Measurements from ENCODE around the gene HES4.
"Not testable (repeated sequence)": the region's sequence is repeated elsewhere in the genome, so short reads cannot be mapped to it uniquely, and the experiment has no call there.

HES4 gene

DNA sequence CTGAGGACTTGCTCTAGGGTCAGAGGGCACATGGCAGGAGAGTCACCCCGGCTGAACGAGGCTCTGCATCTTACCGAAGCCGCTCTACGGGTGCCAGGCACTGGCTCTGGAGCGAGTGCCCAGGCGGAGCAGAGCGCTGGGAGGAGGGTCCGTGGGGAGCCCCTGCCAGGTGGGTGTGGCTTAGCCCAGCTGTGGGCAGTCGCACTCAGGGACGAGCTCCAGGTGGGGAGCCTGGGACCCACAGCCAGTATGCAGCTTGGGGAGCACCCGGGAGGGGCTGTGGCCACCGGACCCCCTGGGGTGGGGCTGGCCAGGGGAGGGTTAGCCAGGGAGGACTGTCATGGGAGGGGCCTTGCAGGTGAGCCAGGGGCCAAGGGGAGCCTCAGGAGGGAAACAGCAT lies 23.8 kb upstream of the HES4 start:
- Histone ChIP-seq H3K4me1 (ENCODE audit: control insufficient read depth, insufficient read depth, low read length, poor library complexity, severe bottlenecking) (peaks cover 48% of the 10 kb centered on the region), H3K27ac (ENCODE audit: low read depth, low read length, severe bottlenecking) (no peak overlapping the region), H3K4me3 (ENCODE audit: extremely low read depth, insufficient read depth, low read length, poor library complexity, severe bottlenecking) (no peak overlapping the region), H3K9me3 (ENCODE audit: control insufficient read depth, low read length) (no peaks in the 10 kb centered on the region), H3K36me3 (ENCODE audit: control insufficient read depth, insufficient read depth, low read length) (peaks cover 26% of the 10 kb centered on the region)
- 90 to 93% methylated on average over 11 to 12 of the region's 13 CpGs for WGBS, 2 experiments (ENCODE audit: insufficient coverage in 2 of 2)

DNA sequence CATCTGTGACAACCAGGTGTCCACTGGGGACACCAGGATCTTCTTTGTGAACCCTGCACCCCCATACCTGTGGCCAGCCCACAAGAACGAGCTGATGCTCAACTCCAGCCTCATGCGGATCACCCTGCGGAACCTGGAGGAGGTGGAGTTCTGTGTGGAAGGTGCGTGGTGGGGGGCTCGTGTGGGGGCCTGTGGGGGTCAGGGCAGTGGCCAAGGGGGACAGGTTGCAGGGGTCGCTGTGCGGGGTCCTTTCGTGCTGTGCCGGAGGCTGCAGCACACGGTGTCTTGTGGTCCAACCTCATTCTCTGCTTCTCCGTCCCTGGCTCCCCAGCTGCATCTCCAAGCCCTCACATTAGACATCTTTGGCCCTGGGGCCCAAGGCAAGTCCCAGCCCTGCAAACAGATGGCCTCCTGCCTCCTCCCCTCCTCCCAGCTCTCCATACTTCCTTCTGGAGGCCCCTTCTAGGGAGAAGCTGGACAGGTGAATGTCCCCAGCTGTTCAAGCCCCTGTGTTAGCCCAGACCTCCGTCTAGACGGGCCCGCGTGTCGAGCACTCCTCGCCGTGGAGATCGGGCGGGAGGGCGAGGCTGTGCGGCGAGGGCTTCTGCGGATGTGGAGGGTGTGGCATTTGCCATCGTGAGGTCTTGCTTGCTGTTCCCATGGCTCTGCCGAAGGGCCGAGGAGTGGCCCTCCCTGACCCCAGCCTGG lies 22.6 kb upstream of the HES4 start:
- Histone ChIP-seq H3K36me3 (ENCODE audit: control insufficient read depth, insufficient read depth, low read length) (peaks cover 22% of the 10 kb centered on the region), H3K27ac (ENCODE audit: low read depth, low read length, severe bottlenecking) (no peak overlapping the region), H3K9me3 (ENCODE audit: control insufficient read depth, low read length) (no peaks in the 10 kb centered on the region), H3K4me3 (ENCODE audit: extremely low read depth, insufficient read depth, low read length, poor library complexity, severe bottlenecking) (no peak overlapping the region), H3K4me1 (ENCODE audit: control insufficient read depth, insufficient read depth, low read length, poor library complexity, severe bottlenecking) (peaks cover 48% of the 10 kb centered on the region)
- WGBS, 2 experiments (ENCODE audit: insufficient coverage in 2 of 2), result 89 to 93% methylated on average over 19 to 22 of the region's 27 CpGs

DNA sequence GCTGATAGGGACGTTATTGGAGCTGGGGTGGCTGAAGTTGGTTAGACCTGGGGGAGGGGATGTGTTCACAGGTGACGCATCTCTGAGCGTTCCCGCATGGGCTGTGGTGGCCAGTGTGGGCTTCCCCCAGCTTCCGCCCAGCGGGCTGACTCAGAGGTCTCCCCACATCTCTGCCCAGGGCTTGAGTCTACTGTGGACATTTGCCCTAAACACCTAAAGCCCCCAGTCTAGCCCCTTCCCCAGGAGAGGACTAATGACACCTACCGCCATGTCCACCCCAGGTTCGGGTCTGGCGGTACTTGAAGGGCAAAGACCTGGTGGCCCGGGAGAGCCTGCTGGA lies 22.0 kb upstream of the HES4 start:
- H3K36me3 ChIP-seq (ENCODE audit: control insufficient read depth, insufficient read depth, low read length), result peaks cover 17% of the 10 kb centered on the region
- peak overlapping the region; percentile 58 for H3K4me3 ChIP-seq (ENCODE audit: extremely low read depth, insufficient read depth, low read length, poor library complexity, severe bottlenecking)
- H3K4me1 ChIP-seq (ENCODE audit: control insufficient read depth, insufficient read depth, low read length, poor library complexity, severe bottlenecking), result peaks cover 48% of the 10 kb centered on the region
- H3K27ac ChIP-seq (ENCODE audit: low read depth, low read length, severe bottlenecking), result no peak overlapping the region
- no peaks in the 10 kb centered on the region for H3K9me3 ChIP-seq (ENCODE audit: control insufficient read depth, low read length)
- WGBS, 2 experiments (ENCODE audit: insufficient coverage in 2 of 2), result 97 to 98% methylated on average over 6 to 10 of the region's 10 CpGs

DNA sequence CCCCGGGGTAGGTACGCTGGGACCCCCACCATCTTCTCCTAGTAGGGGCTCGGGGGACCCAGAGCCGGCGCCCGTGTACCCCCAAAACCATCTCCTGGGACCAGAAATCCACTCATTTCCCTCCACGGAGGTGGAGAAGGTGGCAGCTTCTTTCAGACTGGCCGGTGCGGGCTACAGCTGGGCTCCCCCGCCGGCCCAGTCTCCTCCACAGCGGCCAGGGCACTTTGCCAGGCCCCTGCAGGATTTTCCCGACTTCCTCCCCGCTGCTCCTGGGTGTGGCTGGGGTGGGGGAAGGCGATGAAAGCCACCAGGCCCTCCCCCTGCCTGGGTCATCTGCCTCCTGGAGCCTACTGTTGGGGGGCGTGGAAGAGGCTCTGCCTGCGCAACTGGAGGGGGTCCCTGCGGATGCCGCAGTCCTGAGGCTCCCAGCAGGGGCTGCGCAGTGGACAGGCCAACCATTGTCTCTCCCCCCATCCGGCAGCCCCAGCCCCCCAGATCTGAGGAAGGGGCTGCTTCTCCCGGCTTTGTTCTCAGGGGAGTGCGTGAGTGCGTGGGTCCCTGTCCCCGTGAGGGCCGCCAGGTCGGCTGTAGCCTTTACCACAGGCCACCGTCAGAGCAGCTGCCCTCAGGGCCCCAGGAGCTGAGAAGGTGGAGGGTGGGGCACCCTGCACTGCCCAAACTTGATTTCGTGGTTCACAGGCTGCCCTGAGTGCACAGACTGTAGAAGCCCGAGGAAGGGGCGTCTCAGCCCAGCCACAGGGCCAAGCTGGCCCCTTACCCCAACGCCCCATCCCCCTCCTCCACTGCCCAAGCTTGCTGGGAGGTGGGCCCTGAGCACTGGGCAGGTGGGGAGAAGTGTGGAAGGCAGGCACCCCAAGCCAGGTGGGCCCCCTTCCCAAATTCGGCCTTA lies 21.4 kb upstream of the HES4 start:
- no peaks in the 10 kb centered on the region for H3K9me3 ChIP-seq (ENCODE audit: control insufficient read depth, low read length)
- peaks cover 11% of the 10 kb centered on the region for H3K36me3 ChIP-seq (ENCODE audit: control insufficient read depth, insufficient read depth, low read length)
- H3K4me1 ChIP-seq (ENCODE audit: control insufficient read depth, insufficient read depth, low read length, poor library complexity, severe bottlenecking), result peaks cover 43% of the 10 kb centered on the region
- H3K27ac ChIP-seq (ENCODE audit: low read depth, low read length, severe bottlenecking), result no peak overlapping the region
- H3K4me3 ChIP-seq (ENCODE audit: extremely low read depth, insufficient read depth, low read length, poor library complexity, severe bottlenecking), result peak overlapping the region; percentile 58
- 22 to 26% methylated on average over 18 to 24 of the region's 33 CpGs for WGBS, 2 experiments (ENCODE audit: insufficient coverage in 2 of 2)

DNA sequence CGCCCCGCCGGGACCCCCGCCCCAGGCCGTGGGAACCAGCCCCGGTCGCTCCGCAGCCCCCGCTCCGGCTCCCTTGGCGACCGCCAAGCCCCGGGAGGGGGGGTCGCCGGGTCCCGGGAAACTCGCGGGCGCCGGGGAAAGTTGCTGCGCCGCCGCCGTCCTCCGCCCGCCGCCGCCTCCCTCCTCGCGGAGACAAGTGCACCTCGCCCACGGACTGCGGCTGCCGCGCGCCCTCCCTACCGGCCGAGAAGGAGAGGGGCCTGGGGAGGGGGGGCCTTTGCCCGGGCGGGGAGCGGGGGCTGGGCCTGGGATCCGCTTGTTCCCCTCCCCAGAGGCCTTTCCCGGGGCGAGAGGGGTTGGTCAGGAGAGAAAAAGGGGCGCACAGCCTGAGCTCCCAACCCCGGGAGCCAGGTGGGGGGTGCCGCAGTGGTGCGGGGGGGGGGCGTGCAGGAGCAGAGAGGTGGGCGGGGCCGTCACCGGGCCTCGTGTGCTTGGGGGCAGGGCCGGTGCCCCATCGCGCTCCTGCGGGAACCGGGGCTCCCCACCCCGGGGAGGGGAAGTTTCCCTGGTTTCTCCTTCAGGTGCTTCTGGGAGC lies 20.6 kb upstream of the HES4 start:
- H3K27ac ChIP-seq (ENCODE audit: low read depth, low read length, severe bottlenecking), result no peak overlapping the region
- H3K36me3 ChIP-seq (ENCODE audit: control insufficient read depth, insufficient read depth, low read length), result peaks cover 10% of the 10 kb centered on the region
- WGBS, 2 experiments (ENCODE audit: insufficient coverage in 2 of 2), result 0% methylated on average over 16 to 17 of the region's 59 CpGs
- no peaks in the 10 kb centered on the region for H3K9me3 ChIP-seq (ENCODE audit: control insufficient read depth, low read length)
- H3K4me3 ChIP-seq (ENCODE audit: extremely low read depth, insufficient read depth, low read length, poor library complexity, severe bottlenecking), result peak overlapping the region; percentile 58
- peaks cover 35% of the 10 kb centered on the region for H3K4me1 ChIP-seq (ENCODE audit: control insufficient read depth, insufficient read depth, low read length, poor library complexity, severe bottlenecking)

DNA sequence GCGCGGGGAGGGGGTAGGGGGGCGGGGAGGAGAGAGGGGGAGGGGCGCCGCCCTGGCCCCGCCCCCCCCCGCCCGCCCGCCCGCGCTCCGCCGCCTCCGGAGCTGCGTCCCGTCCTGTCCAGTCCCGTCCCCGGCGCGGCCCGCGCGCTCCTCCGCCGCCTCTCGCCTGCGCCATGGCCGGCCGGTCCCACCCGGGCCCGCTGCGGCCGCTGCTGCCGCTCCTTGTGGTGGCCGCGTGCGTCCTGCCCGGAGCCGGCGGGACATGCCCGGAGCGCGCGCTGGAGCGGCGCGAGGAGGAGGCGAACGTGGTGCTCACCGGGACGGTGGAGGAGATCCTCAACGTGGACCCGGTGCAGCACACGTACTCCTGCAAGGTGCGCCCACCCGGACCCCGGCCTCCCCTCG lies 20.1 kb upstream of the HES4 start, which contains the start of gene AGRN:
Gene AGRN, plus strand, starts transcription at position 121 of the 405 bp plus-strand sequence. Its CDS starts 53 bp downstream, at position 174.
- H3K4me3 ChIP-seq (ENCODE audit: extremely low read depth, insufficient read depth, low read length, poor library complexity, severe bottlenecking), result peak within 1 kb of the TSS; percentile 58
- H3K9me3 ChIP-seq (ENCODE audit: control insufficient read depth, low read length), result no peaks in the 10 kb centered on the region
- peaks cover 10% of the 10 kb centered on the region for H3K36me3 ChIP-seq (ENCODE audit: control insufficient read depth, insufficient read depth, low read length)
- peak within 1 kb of the TSS; percentile 89 for H3K27ac ChIP-seq (ENCODE audit: low read depth, low read length, severe bottlenecking)
- WGBS, 2 experiments (ENCODE audit: insufficient coverage in 2 of 2), result 0% methylated on average over 30 to 44 of the region's 58 CpGs
- H3K4me1 ChIP-seq (ENCODE audit: control insufficient read depth, insufficient read depth, low read length, poor library complexity, severe bottlenecking), result peaks cover 31% of the 10 kb centered on the region

DNA sequence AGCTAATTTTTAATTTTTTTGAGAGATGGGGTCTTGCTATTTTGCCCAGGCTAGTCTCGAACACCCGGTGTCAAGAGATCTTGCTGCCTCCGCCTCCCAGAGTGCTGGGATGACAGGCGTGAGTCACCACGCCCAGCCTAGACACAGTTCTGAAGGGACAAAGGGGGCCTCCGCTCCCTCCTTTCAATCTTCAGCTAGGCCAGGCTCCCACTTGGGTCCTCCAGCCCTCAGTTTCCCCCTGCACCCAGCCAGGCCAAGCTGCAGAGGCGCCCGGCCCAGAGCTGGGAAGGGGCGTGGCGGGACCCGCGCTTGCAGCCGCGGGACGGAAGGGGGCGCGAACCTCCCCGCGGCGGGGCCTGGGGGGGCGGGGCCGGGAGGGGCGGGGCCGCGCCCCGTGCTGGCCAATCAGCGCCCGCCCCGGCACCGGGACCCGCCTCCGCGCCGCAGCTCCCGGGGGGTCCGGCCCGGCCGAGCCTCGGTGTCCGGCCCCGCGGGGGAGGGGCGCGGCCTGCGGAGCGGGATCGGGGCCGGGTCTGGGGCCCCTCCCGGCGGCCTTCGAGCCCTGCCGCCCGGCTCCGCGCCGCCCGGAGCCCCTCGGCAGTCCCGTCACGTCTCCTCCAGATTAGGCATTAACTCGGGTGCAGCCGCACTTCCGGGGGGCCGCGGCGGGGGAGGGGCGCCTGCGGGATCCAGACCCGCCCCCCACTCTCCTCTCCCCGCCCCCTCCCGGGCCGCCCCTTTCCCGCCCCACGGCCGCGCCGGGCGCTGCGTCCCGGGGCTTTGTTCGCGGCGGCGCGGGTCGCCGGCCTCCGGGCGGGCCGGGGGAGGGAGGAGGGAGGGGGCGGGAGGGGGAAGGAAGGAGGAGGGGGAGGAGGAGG lies 19.5 kb upstream of the HES4 start:
- peaks cover 10% of the 10 kb centered on the region for H3K36me3 ChIP-seq (ENCODE audit: control insufficient read depth, insufficient read depth, low read length)
- peak overlapping the region; percentile 89 for H3K27ac ChIP-seq (ENCODE audit: low read depth, low read length, severe bottlenecking)
- peaks cover 26% of the 10 kb centered on the region for H3K4me1 ChIP-seq (ENCODE audit: control insufficient read depth, insufficient read depth, low read length, poor library complexity, severe bottlenecking)
- 9 to 10% methylated on average over 36 to 50 of the region's 91 CpGs for WGBS, 2 experiments (ENCODE audit: insufficient coverage in 2 of 2)
- H3K9me3 ChIP-seq (ENCODE audit: control insufficient read depth, low read length), result no peaks in the 10 kb centered on the region
- H3K4me3 ChIP-seq (ENCODE audit: extremely low read depth, insufficient read depth, low read length, poor library complexity, severe bottlenecking), result peak overlapping the region; percentile 22

DNA sequence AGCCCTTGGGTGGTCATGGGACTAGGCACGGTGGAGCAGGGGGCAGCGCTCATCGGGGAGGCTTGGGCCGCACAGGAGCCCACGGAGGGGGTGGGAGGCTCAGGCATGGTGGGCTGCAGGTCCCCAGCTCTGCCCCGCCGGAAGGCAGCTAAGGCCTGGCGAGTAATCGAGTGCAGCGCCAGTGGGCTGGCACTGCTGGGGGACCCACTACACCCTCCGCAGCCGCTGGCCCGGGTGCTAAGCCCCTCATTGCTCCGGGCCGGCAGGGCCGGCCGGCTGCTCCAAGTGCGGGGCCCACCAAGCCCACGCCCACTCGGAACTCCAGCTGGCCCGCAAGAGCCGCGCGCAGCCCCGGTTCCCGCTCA lies 18.4 kb upstream of the HES4 start:
- H3K4me3 ChIP-seq (ENCODE audit: extremely low read depth, insufficient read depth, low read length, poor library complexity, severe bottlenecking); H3K36me3 ChIP-seq (ENCODE audit: control insufficient read depth, insufficient read depth, low read length); H3K27ac ChIP-seq (ENCODE audit: low read depth, low read length, severe bottlenecking); H3K9me3 ChIP-seq (ENCODE audit: control insufficient read depth, low read length): not testable (repeated sequence)
- peaks cover 25% of the 10 kb centered on the region for H3K4me1 ChIP-seq (ENCODE audit: control insufficient read depth, insufficient read depth, low read length, poor library complexity, severe bottlenecking)
- WGBS, 2 experiments (ENCODE audit: insufficient coverage in 2 of 2), result 96 to 97% methylated on average over 19 to 26 of the region's 26 CpGs

DNA sequence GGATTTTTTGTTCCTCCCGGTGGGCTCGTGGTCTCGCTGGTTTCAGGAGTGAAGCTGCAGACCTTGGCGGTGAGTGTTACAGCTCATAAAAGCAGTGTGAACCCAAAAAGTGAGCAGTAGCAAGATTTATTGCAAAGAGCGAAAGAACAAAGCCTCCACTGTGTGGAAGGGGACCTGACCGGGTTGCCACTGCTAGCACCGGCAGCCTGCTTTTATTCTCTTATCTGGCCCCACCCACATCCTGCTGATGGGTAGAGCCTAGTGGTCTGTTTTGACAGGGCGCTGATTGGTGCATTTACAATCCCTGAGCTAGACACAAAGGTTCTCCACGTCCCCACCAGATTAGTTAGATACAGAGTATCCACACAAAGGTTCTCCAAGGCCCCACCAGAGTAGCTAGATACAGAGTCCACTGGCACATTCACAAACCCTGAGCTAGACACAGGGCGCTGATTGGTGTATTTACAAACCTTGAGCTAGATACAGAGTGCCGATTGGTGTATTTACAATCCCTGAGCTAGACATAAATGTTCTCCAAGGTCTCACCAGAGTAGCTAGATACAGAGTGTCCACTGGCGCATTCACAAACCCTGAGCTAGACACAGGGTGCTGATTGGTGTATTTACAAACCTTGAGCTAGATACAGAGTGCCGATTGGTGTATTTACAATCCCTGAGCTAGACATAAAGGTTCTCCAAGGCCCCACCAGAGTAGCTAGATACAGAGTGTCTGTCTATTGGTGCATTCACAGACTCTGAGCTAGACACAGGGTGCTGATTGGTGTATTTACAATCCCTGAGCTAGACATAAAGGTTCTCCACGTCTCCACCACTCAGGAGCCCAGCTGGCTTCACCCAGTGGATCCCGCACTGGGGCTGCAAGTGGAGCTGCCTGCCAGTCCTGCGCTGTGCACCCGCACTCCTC lies 17.8 kb upstream of the HES4 start:
- not testable (repeated sequence) for H3K27ac ChIP-seq (ENCODE audit: low read depth, low read length, severe bottlenecking); H3K36me3 ChIP-seq (ENCODE audit: control insufficient read depth, insufficient read depth, low read length); H3K4me3 ChIP-seq (ENCODE audit: extremely low read depth, insufficient read depth, low read length, poor library complexity, severe bottlenecking); H3K9me3 ChIP-seq (ENCODE audit: control insufficient read depth, low read length)
- 86 to 93% methylated on average over 12 of the region's 17 CpGs for WGBS, 2 experiments (ENCODE audit: insufficient coverage in 2 of 2)
- H3K4me1 ChIP-seq (ENCODE audit: control insufficient read depth, insufficient read depth, low read length, poor library complexity, severe bottlenecking), result peaks cover 21% of the 10 kb centered on the region
